ENCODE data around the gene ATP1A1.

ATP1A1 gene

DNA sequence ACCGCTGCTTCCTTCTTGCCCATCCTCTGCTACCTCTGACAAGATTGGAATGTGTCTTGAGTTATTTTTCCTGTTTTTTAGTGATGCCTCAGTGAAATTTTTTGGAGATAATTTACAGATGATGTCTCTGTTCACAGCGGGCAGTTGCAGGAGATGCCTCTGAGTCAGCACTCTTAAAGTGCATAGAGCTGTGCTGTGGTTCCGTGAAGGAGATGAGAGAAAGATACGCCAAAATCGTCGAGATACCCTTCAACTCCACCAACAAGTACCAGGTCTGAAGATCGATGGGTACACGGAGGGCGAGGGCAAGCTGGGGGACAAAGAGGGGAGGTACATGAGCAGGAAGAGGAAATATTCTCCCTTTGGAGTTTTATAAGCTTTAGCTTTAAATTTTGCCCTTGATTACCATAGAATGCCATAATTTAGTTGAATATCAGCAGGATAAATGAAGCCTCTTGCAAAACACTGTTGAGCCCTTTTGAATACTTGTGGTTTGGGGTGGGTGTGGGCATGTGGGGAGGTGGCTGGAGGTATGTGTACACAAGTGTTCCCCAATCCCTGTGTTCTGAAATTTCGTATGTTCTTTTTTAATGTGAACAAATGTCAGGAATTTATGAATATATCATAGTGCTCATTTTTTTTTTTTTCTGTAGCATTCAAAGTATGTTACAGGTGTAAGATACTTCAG lies 19.8 kb downstream of the ATP1A1 start:
- DNase-seq (ENCODE audit: low spot score): no peak
- TF ChIP-seq, protein P1, sequence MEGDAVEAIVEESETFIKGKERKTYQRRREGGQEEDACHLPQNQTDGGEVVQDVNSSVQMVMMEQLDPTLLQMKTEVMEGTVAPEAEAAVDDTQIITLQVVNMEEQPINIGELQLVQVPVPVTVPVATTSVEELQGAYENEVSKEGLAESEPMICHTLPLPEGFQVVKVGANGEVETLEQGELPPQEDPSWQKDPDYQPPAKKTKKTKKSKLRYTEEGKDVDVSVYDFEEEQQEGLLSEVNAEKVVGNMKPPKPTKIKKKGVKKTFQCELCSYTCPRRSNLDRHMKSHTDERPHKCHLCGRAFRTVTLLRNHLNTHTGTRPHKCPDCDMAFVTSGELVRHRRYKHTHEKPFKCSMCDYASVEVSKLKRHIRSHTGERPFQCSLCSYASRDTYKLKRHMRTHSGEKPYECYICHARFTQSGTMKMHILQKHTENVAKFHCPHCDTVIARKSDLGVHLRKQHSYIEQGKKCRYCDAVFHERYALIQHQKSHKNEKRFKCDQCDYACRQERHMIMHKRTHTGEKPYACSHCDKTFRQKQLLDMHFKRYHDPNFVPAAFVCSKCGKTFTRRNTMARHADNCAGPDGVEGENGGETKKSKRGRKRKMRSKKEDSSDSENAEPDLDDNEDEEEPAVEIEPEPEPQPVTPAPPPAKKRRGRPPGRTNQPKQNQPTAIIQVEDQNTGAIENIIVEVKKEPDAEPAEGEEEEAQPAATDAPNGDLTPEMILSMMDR (IDR thresholded peaks at IDR 0.05; ENCODE audit: extremely low read depth, missing control alignments): no peak

DNA sequence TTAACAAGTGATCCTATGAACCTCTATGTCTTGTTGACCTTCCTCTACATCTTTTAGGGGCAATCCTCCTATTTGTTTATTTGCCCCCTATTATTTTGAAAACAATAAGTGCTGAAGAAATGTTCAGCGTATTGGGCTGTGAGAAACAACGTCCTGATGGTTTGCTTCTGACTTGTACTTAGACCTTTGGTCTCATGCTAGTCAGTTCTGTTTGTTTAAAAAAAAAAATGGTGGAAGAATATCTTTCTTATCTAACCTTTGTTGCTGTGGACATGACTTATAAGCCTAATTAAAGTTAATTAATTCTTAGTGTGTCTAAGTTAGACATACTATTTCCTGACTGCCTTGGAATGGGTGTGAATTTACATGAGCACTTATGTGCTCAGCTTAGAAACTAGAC lies 20.7 kb downstream of the ATP1A1 start:
- TF ChIP-seq, protein P1 (IDR thresholded peaks at IDR 0.05; ENCODE audit: extremely low read depth, missing control alignments): no peak
- no peak for DNase-seq (ENCODE audit: low spot score)

DNA sequence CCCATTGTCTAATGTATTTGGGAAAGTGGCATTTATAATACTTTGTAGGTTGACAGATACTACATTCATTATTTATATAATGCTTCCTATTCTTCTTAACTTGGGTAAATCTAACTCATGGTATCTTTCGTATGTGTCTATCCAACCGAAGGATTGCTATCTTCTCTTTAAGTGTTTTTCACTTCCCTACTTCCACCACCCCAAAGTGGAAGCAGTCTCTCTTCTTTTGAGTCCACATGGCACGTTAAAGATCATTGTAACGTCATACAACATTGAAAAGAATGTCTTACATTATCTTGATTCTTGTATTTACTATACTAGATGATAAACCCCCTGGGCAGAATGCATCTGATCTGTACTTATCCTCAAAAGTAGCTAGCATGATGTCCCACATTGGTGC lies 21.2 kb downstream of the ATP1A1 start:
- TF ChIP-seq, protein P1 (IDR thresholded peaks at IDR 0.05; ENCODE audit: extremely low read depth, missing control alignments): no peak
- no peak for DNase-seq (ENCODE audit: low spot score)

DNA sequence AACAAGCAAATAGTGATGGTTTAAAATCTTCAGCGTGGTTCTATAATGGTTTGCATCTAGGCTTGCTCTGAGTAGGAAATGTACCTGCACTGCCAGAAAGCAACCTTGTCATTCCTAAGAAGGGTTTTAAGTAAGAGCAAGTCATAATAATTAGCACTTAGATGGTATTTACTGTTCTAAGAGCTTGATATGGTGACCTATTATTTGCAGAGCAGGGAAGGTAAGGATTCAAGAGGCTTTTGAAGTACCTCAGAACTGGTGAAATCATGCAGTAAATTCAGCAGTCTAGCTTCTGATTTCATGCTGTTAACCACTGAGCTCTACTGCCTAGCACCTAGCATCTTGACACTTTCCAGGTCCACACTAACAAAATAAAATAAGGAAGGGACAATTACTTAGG lies 23.7 kb downstream of the ATP1A1 start:
- no peak for DNase-seq (ENCODE audit: low spot score)
- TF ChIP-seq, protein P1 (IDR thresholded peaks at IDR 0.05; ENCODE audit: extremely low read depth, missing control alignments): no peak

DNA sequence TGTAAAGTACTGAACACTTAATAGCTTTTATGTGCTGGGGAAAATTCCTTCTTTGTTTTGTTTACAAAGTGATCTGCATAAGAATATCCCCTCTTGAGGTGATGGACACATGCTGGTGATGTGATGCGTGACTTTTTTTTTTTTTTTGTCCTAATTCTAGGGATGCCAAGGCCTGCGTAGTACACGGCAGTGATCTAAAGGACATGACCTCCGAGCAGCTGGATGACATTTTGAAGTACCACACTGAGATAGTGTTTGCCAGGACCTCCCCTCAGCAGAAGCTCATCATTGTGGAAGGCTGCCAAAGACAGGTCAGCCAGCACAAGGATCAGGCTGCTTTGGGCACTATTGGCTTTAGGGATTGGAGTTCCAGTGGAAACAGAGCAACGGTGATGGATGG lies 24.7 kb downstream of the ATP1A1 start:
- DNase-seq (ENCODE audit: low spot score): no peak
- TF ChIP-seq, protein P1 (IDR thresholded peaks at IDR 0.05; ENCODE audit: extremely low read depth, missing control alignments): no peak

DNA sequence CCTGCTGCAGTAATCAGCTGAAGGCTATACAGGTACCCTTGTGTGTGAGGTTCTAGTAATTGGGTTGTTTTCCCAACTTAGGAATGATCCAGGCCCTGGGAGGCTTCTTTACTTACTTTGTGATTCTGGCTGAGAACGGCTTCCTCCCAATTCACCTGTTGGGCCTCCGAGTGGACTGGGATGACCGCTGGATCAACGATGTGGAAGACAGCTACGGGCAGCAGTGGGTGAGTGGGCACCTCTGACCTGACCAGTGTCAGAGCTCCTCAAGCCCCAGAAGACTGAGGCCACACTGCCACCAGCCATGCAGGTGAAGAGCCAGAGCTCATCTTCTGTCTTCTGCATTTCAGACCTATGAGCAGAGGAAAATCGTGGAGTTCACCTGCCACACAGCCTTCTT lies 27.7 kb downstream of the ATP1A1 start:
- DNase-seq (ENCODE audit: low spot score): no peak
- TF ChIP-seq, protein P1 (IDR thresholded peaks at IDR 0.05; ENCODE audit: extremely low read depth, missing control alignments): no peak

DNA sequence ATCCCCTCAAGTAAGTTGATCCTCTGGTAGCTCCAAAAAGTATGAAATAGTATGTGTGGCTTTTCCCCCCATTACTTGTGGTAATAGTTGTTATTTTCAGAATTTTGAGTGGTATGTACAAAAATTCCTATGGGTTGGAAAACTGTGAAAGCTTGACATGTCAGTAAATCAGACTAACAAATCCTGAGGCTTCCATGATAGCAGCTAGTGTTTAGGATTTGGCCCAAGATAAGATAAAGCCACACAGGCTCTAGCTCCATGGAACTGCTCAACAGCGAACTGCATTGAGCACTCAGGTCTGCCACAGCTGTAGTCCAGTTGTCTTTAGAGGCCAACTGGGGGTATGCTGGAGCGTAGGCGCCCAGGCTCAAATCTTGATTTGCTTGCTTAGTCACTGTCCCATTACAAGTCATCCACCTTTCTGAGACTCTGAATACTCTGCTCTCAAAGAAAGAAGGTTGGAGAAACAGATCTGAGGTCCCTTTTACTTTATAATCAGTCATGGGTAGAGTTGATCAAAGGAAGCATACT lies 28.7 kb downstream of the ATP1A1 start:
- DNase-seq (ENCODE audit: low spot score): no peak
- TF ChIP-seq, protein P1 (IDR thresholded peaks at IDR 0.05; ENCODE audit: extremely low read depth, missing control alignments): no peak
